Stimulated activated CD4-positive, alpha-beta T cell treated with anti-CD3 and anti-CD28 coated beads, Interleukin-4, amount 100 ng/mL, for 24 hours (primary cell): ENCODE data around the gene KCTD20.
"Not testable (repeated sequence)": the region's sequence is repeated elsewhere in the genome, so short reads cannot be mapped to it uniquely, and the experiment has no call there.

ENCODE experiments used
- DNase-seq: peaks from one replicate; pipeline ENCODE4 v3.0.0-alpha.2; 2020

The KCTD20 gene

DNA sequence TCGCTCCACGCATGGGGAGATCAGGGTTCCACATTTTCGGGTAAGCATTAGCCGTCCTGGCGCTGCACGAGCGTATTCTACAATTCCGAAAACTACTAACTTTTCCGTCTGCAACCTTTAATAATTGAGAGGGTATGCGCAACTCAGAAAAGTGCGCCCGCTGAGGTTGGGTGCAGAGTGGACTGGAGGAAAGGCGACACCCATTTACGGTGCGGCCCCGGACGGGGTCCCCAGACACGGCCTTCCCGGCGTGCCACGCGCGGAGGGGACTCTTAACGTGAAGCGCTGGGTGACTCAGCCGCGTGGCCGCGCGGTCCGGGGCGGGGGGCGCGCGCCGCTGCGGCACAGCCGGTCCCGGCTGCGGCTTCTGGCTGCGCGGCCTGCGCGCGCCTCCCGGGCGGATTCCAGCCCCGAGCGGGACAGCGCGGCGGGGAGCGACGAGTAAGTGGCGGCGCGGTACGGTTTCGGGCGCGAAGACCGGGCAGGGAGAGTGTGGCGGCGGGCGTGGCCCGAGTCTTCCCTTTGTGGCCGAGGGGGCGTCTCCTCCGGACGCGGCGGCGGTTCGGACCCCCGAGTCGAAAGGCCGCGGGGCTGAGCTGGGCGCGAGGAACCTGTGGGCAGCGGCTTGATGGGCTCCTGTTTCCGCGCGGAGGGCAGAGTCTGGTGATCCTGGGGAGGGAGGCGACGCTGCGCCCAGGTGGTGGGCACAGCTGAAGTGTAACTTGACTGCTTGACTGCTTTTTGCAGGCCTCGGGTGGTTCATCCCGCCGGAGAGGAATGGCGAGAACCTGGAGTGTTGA lies at the start of gene KCTD20, which contains the start of gene PXT1:
KCTD20 (plus strand) TSS at position 330 of the 800 bp plus-strand sequence. CDS start 27,098 bp downstream, outside the sequence.
PXT1 (minus strand) TSS at position 184 of the 800 bp plus-strand sequence. CDS start 16,772 bp downstream, outside the sequence.
- DNase-seq = peak; percentile 88

DNA sequence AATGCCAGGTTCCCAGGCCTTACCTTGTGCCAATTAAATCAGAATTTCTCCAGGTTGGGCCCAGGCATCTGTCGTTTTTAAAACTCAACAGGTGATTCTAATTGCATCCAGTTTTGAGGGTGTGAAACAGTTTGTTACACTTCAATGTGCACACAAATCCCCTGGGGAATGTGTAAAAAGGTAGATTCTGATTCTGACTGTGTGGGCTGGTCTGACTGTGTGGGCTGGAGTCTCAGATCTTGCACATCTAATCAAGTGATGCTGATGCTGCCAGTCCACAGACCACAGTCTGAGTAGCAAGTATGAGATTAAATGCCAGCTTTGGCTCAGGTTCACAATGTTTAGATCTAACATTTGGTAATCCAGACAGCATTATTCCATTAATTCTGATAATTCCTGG lies 42.8 kb upstream of the KCTD20 start:
- no peak for DNase-seq

DNA sequence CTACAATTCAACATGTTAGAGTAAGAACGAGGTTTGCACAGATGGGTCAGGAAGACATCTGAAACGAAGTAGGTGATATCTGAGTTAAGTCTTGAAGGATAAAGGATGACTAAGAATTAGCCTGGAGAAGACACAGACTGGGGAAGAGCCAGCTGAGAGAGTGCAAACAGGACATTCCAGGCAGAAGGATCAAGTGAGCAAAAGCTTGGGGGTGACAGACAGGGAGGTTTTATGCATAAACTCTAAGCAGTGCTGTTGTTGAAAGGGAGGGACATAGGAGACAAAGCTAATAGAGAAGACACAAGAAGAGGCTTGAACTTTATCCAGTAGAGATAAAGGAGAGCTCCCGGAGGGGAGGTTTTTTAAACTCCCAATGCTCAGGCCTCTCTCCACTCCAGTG lies 40.3 kb upstream of the KCTD20 start:
- DNase-seq = no peak

DNA sequence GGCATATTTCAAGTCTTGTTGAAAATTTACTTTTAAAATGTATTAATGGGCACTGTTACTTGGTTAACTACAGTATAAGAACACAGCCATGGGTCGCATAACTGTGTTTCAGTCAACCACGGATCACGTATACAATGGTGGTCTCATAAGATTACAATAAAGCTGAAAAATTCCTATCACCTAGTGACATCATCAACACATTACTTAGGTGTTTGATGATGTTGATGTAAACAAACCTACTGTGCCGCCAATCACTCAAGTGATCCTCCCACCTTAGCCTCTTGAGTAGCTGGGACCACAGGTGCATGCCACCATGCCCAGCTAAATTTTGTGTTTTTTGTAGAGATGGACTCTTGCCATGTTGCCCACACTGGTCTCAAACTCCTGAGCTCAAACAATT lies 38.6 kb upstream of the KCTD20 start:
- no peak for DNase-seq

DNA sequence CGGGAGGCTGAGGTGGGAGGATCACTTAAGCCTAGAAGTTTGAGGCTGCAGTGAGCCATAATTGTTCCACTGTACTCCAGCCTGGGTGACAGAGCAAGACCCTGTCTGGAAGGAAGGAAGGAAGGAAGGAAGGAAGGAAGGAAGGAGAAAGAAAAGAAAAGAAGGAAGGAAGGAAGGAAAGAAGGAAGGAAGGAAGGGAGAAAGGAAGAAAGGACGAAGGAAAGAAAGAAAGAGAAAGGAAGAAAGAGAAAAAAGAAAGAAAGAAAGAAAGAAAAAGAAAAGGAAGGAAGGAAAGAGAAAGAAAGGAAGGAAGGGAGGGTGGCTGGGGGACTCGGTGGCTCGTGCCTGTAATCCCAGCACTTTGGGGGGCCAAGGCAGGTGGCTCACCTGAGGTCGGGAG lies 33.1 kb upstream of the KCTD20 start:
- not testable (repeated sequence) for DNase-seq

DNA sequence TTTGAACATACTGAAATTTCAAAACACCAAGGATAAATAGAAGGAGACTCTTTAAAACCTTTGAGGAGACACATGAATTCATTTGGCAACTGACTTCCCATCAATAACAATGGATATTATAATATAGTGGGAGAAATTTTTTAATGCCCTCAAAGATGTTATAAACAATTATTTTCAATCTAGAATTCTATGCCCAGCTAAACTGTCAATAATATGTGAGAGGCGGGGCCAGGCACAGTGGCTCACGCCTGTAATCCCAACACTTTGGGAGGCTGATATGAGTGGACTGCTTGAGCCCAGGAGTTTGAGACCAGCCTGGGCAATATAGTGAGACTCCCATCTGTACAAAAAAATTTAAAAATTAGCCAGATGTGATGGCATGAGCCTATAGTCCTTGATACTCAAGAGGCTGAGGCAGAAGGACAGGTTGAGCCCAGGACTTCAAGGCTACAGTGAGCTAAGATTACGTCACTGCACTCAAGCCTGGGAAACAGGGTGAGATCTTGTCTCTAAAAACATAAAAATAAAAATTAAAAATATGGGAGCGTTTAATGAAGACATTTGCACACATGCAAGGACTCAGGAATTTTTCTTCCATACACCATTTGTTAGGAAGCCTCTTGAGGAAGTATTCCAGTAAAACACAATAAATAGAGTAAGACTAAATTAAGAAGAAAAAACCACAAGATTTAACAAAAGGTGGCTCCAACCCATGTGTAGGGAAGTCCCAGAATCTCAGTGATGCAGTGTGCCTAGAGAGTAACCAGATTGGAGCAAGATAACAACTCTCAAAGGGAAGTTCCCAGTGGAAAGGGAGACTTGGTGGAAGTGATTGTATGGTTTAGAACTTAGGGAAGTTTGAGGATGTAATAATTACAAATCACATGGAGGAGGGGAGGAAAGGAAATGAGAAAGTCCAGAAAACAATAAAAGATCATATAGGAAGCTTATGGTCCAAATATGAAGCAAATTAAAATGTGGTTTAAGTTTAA lies 29.0 kb upstream of the KCTD20 start:
- no peak for DNase-seq

DNA sequence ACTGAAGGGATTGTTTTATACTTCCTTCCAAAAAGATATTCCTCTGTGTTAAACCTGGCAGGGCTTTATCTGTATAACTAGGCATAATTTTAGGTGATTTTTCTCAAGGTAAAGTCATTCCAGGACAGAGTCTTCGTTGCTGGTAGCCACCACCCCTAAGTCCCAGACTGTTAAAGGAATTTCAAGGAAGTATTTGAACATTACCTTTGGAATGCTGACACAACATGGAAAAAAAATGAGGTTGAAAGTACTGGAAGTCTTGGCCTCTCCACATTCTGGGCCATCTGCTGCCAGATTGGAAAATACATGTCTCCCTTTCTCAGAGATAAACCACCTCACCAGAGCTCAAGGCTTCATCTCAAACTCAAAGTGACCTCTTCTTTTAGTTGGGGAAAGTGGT lies 28.3 kb upstream of the KCTD20 start:
- no peak for DNase-seq

DNA sequence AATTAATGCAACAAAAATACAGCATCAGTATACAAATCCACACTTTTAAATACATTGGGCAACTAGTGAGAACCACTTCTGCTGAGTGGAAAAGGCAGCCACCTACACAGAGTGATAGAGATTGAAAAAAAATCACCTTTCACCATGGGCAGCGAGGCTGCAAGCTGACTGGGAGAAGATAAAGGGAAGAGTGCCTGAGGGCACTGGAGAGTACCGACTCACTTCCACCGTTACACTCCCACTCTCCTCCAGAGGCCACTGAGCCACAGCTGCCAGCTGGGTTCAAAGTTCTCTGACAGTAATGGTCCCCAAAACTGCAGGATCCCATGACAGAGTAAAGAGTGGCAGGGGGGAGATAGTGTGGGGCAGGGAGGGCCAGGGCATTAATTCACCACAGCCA lies 24.2 kb upstream of the KCTD20 start:
- no peak for DNase-seq

DNA sequence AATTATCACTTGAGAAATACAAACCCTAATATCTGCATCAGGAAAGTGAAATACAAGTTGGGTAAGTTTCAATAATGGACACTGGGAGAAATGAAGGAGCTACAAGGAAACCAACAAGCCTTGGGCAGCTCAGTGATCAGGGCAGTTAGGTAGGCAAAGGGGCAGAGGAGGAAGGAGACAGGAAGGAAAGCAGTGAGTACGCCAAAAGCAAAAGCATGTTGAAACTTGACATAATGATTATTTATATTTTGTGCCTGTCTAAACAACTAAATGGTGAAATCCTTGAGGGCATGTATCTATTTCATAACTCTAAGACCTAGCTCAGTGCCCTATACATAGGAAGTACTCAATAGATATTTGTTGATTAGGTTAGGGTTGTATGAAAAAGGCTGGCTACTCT lies 23.5 kb upstream of the KCTD20 start:
- DNase-seq = no peak

DNA sequence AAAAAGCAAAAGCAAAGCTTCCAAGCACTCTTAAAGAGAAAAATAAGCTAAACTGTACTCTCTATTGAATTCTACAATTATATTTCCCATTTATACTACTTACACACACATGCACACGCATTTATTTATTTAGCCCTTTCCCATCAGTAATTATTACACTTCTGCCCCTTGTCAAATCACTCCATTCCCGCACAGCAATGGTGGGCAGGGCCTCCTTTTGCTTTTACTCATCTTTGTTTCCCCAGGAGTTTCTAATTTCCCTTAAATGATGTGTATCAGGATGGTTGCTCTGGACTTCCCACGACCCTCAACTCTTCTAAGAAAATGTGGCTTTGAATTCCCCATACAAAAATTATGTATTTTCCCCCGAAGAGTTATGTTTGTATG lies 20.1 kb upstream of the KCTD20 start:
- DNase-seq = peak; percentile 13

DNA sequence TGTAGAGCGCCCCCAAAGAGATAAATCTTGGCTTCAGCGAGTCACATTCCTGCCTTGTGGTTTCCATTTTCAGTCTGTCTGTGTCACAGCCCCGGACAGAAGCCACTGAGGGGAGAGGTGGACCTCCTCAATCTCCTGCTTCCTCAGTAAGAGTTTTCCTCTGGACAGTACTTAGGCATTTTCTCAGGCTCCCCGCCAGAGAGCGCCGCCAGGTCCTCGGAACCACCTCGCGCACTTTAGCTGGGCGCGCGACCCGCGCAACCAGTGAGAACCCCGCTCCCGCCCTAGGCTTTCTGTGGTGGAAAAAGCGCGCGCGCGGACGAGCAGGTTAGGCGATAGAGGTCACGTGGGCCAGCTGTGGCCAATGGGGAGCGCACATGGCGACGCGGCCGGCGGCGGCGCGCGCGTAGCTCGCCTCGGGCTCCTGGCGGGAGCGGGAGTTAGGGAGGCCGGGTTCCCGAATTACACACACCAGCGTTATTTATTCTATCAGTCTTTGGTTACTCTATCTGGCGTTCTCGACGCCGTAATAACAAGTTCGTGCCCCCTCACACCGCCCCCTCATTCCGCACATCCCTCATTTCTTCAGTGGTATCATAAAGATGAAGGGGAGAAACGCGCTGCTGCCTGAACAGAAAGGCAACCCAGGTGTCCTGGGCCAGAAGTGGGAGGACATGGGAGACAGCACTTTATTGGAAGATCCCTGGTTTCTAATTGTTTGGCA lies 19.5 kb upstream of the KCTD20 start:
- peak; percentile 99 for DNase-seq

DNA sequence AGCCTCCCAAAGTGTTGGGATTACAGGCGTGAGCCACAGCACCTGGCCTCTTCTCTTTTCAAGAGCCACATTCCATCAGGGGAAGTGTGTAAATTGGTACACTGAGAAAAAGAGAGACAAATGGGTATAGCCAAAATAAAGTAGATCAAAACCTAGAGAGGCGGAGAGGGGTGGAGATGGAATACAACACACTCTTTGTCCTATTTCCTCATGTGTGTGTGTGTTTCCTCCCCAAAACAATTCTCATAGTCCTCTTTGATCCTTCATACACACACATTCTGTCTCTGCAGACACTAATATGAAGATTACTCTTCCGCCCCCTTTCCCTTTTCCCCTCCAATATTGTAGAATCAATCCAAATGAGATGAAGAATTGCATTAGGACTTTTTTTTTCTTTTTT lies 16.2 kb upstream of the KCTD20 start:
- no peak for DNase-seq

DNA sequence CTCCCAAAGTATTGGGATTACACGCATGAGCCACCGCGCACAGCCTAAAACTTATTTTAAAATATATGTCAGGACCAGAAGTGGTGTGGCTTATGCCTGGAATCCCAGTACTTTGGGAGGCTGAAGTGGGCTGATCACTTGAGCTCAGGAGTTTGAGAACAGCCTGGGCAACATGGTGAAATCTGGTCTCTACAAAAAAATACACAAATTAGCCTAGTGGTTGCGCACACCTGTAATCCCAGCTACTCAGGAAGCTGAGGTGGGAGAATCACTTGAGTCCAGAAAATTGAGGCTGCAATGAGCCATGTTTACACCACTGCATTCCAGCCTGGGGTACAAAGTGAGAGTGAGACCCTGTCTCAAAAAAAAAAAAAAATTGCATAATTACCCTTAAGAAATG lies 13.9 kb upstream of the KCTD20 start:
- no peak for DNase-seq

DNA sequence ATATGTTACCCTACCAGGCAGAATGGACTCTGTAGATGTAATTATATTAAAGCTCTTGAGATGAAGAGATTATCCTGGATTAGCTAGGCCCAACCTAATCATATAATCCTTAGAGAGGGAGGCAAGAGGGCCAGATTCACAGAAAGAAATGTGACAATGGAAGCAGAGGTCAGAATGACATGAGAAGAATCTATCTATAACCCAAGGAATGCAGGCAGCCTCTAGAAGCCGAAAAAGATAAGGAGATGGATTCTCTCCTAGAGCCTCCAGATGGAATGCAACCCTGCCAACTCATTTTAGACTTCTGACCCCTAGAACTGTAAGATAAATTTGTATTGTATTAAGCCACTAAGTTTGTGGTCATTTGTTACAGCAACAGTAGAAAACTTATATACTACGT lies 12.4 kb upstream of the KCTD20 start:
- DNase-seq = no peak

DNA sequence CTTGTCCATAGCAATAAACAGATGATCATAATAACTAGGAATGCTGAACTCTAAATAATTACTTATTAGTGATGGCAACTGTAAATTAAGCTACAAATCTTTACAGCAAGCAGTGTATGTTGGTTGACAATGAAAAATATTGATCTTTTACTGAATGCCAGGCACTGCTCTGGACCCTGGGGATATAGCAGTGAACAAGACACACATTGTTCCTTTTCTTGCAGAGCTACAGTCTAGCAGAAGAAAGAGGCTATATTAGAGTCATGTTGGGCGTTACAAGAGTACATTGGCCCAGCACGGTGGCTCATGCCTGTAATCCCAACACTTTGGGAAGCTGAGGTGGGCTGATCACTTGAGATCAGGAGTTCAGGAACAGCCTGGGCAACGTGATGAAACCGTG lies 11.6 kb upstream of the KCTD20 start:
- DNase-seq = no peak

DNA sequence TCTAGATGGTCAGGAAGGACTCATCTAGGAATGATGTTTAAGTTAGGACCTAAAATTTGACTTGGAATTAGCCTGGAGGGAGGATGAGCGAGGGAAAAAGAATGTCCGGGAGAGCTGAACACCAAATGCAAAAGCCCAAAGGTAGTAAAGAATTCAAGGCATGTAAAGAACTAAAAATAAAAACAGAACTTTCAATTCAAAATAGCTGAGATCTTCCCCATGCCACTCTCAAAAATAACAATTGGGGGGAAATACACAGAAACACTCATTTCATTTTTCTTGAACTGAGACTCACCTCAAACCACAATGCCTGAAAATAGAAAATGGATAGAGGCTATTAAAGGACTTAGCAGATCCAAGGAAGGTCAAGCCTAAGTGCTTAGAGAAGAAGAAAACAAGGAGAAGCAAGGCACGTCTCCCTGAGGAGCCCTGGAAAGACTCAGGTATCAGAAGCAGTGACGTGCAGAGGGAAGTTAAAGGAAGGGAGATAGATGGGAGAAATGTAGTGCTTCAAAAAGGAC lies 10.6 kb upstream of the KCTD20 start:
- DNase-seq = no peak

DNA sequence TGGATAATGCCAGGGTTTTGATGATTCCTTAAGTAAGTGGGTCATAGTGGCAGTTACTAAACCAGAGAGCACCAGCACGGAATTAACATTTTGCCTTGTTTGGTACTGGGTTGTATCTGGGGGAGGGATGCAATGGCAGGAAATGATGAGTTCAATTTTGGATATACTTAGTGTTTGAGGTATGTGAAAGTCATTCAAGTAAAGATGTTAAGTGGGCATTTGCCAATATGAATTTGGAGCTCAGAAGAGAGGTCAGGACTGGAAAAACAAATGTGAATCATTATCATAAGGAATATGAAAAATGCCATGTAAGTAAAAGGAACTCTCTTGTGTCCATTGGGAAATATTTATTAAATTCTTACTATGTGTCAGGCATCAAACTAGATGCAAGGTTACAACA lies 6.3 kb upstream of the KCTD20 start:
- no peak for DNase-seq

DNA sequence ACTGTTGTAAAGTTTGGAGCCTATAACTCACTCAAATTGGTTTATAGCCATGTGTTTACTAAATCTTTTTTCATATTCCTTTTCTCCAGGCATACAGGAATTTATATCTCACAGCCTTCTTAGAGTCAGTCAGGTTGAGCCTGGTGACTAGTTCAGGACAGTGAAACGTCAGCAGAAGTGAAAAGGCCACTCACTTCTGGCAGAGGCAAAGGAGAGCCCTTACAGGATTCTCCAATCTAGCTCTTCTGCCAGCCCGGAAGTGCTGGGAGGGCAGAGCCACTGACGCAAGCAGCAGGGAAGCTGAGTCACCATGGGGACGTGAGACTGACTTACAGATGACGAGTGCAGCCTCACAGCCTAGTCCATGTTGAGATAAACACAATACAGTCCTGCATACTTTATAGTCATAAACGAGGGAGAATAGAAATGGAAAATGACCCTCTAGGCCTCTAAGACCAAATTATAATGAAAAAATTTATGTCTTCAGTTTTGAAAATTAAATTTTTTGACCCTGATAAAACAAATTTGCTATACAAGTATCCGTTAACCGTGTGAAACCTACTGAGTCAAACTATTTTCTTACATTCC lies 1.4 kb upstream of the KCTD20 start:
- DNase-seq = peak; percentile 88

DNA sequence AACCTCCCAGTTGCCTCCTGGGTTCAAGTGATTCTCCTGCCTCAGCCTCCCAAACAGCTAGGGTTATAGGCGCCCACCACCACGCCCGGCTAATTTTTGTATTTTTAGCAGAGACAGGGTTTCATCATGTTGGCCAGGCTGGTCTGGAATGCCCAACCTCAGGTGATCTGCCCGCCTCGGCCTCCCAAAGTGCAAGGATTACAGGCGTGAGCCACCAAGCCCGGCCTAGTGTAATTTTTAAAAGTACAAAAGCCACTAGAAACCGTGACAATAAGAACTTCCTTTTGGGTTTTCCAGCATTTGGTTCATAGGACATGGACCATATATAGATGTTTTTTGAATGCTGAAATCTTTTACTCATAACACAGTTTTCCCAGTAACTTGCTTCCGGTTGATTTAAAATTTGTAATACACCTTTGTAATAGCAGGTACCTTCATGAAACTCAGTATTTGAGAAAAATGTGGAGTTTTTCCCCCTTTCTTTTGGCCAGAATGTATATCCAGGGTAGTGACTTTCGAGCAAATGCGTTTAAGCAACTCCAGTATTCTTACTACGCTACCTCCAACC lies 613 bp upstream of the KCTD20 start:
- DNase-seq = no peak

DNA sequence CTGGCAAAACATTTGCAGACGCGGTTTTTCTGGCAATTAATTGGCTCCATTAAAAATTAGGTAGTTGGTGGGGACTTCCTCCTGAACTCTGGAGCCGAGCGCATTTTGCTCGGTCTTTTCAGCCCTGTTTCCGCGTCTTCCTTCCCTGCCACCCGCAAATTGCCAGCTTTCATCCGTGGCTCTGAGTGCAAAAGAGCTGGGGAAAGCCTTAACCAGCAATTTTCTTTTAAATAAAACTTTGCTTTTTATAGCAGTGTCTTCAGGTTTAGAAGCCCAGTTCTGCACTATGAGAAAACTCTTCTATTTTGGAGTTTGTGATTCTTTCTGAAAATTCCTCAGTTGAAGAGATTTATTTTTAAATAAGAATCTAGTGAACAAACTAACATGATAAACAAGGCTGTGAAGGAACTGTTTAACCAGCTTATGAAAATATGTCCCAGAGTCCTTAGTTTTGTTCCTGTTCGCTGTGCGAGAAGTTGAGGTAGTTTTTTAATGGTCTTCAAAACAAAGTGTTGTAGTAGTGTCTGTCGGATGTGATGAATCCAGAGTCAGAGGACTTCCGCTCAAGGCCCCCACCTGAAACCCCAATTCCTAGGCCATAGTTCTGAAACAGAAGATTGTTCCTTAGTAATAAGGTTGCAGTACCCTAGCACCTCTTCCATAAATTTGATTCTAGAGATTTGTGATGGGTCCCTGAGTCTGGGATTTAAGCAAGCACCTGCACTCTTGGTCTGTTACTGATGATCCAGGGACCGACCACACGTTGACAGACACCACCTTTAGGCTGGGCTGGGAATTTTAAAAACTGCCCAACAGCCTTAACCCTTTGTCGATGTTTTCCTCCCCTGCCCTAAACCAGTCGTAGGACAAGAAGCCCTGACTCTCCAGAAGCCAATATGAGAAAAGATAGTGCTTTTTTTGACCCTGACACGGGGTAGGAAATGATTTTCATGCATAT lies 950 bp downstream of the KCTD20 start:
- no peak for DNase-seq

DNA sequence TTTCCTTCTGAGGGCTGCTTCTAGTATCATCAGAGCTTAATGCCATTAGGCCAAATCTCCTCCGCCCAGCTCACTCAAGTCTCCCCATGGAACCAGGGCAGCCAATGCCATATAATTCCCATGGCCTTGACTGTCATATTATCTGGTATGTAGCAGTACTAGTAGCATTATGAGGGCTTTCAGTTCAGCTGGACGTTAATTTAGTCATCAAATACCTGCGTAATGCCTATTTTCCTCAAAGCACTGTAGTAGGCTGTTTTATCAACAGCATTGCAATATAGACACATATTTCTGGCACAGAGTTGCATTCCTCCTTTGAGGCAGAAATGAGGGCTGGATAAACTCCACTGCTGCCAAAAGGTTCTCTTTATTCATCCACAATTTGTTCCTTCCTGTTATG lies 1.7 kb downstream of the KCTD20 start:
- DNase-seq = no peak
